Kidney epithelial cell (primary cell): ENCODE results near the gene UNC13A. TPM values are rescaled to one million over a fixed set of nuclear protein-coding genes. Genes with fewer than 3 reads are reported as not detected.

Source experiments
- DNase-seq: peaks from one replicate; pipeline ENCODE4 v3.0.0-alpha.2; 2010; ENCODE audit warnings: low read depth
- H3K27me3 ChIP-seq: 2 replicates; pipeline ENCODE4 v1.6.0; 2011; ENCODE audit warnings: low read length; ENCODE audit not compliant: control insufficient read depth, insufficient read depth
- H3K36me3 ChIP-seq: 2 replicates; pipeline ENCODE4 v1.5.1; 2011; ENCODE audit warnings: low read length; ENCODE audit not compliant: control insufficient read depth, insufficient read depth
- H3K4me3 ChIP-seq: 2 replicates; pipeline ENCODE4 v1.5.1; 2011; ENCODE audit warnings: low read depth, mild to moderate bottlenecking, control low read depth, low read length
- CTCF ChIP-seq: IDR thresholded peaks from 2 replicates; pipeline ENCODE4 v1.5.1; 2011; ENCODE audit warnings: mild to moderate bottlenecking, moderate library complexity, low read length, control low read depth, inconsistent platforms; ENCODE audit not compliant: insufficient read depth, poor library complexity, severe bottlenecking
- total RNA-seq: library from RNA; depleted of rRNA; stranded (reverse); fragments of >200 nt; gene quantifications from 2 replicates; pipeline ENCODE4 v1.2.3, GENCODE V29; 2015

UNC13A gene
- total RNA-seq, 1 donor from 2014 or later = 2.0 TPM

- Histone ChIP-seq H3K4me3 (no peak overlapping the region), H3K27me3 (no peaks in the 10 kb centered on the region), H3K36me3 (peaks cover 6% of the 10 kb centered on the region)
- no peak for TF ChIP-seq CTCF
- no peak for DNase-seq
Observed at GRCh38 chr19:17579661-17580244, 108.4 kb downstream of the UNC13A start.

- no peak for TF ChIP-seq CTCF
- no peak overlapping the region for H3K4me3 ChIP-seq
- H3K27me3 ChIP-seq = no peaks in the 10 kb centered on the region
- peaks cover 6% of the 10 kb centered on the region for H3K36me3 ChIP-seq
- DNase-seq = no peak
Observed at GRCh38 chr19:17577457-17578097, 110.6 kb downstream of the UNC13A start.

GRCh38 chr19:17576758-17577456 is 111.2 kb downstream of the UNC13A start:
- Histone ChIP-seq H3K27me3 (no peaks in the 10 kb centered on the region), H3K4me3 (no peak overlapping the region), H3K36me3 (peaks cover 6% of the 10 kb centered on the region)
- DNase-seq = no peak
- TF ChIP-seq CTCF = no peak

GRCh38 chr19:17575871-17576757 is 112.0 kb downstream of the UNC13A start:
- Histone ChIP-seq H3K27me3 (no peaks in the 10 kb centered on the region), H3K36me3 (peaks cover 6% of the 10 kb centered on the region), H3K4me3 (no peak overlapping the region)
- TF ChIP-seq CTCF = no peak
- DNase-seq = no peak

GRCh38 chr19:17572638-17573037 is 115.5 kb downstream of the UNC13A start:
- H3K4me3 ChIP-seq = no peak overlapping the region
- no peak for DNase-seq
- no peak for TF ChIP-seq CTCF
- H3K36me3 ChIP-seq = peaks cover 3% of the 10 kb centered on the region
- H3K27me3 ChIP-seq = no peaks in the 10 kb centered on the region
